ENCODE measurements around the gene ZNF628. TPM values are rescaled to one million over a fixed set of nuclear protein-coding genes. Genes with fewer than 3 reads are reported as not detected.

Gene ZNF628
- total RNA-seq, 4 donors from 2014 or later = 5.1 to 16.6 (median 11.9) TPM

GRCh38 chr19:55481148-55481793 lies 4.9 kb downstream of the ZNF628 start:
- peaks cover 18 to 33% (median 27%) of the 10 kb centered on the region in 4 donors for H3K36me3 ChIP-seq
- no peak overlapping the region for H3K4me3 ChIP-seq
- H3K27ac ChIP-seq (replicated peaks in 1 of 4) = no peak overlapping the region
- no peaks in the 10 kb centered on the region for H3K9me3 ChIP-seq
- no peak for DNase-seq (ENCODE audit: extremely low spot score)
- TF ChIP-seq POLR2A (IDR thresholded peaks at IDR 0.05; ENCODE audit: low read depth) (no peak), POLR2AphosphoS5 (IDR thresholded peaks at IDR 0.05) (no peak), CTCF (IDR thresholded peaks at IDR 0.05) (no peak)
- peaks cover 44 to 54% (median 47%) of the 10 kb centered on the region in 4 donors for H3K4me1 ChIP-seq
- intact Hi-C loops (cut with DNase I) = no loop called here
- no peaks in the 10 kb centered on the region for H3K27me3 ChIP-seq
- 96% methylated on average over 41 of the region's 52 CpGs for WGBS

- H3K36me3 ChIP-seq = peaks cover 18 to 33% (median 27%) of the 10 kb centered on the region in 4 donors
- H3K27me3 ChIP-seq = no peaks in the 10 kb centered on the region
- TF ChIP-seq POLR2A (IDR thresholded peaks at IDR 0.05; ENCODE audit: low read depth) (no peak), POLR2AphosphoS5 (IDR thresholded peaks at IDR 0.05) (no peak), CTCF (IDR thresholded peaks at IDR 0.05) (no peak), EP300 (IDR thresholded peaks at IDR 0.05) (no peak)
- intact Hi-C loops (cut with DNase I) = no loop called here
- H3K9me3 ChIP-seq = no peaks in the 10 kb centered on the region
- peaks cover 49 to 59% (median 52%) of the 10 kb centered on the region in 4 donors for H3K4me1 ChIP-seq
- H3K4me3 ChIP-seq = no peak overlapping the region
- no peak overlapping the region for H3K27ac ChIP-seq (replicated peaks in 1 of 4)
- WGBS = 78% methylated on average over 8 of the region's 40 CpGs
- DNase-seq (ENCODE audit: extremely low spot score) = no peak
Measured at GRCh38 chr19:55481794-55482155, 5.4 kb downstream of the ZNF628 start.

GRCh38 chr19:55482156-55482961 lies 5.9 kb downstream of the ZNF628 start:
- no peak for TF ChIP-seq CTCF (IDR thresholded peaks at IDR 0.05)
- TF ChIP-seq POLR2AphosphoS5 (IDR thresholded peaks at IDR 0.05) = no peak
- TF ChIP-seq EP300 (IDR thresholded peaks at IDR 0.05) = no peak
- DNase-seq (ENCODE audit: extremely low spot score) = no peak
- peaks cover 18 to 33% (median 27%) of the 10 kb centered on the region in 4 donors for H3K36me3 ChIP-seq
- no peak overlapping the region for H3K27ac ChIP-seq (replicated peaks in 1 of 4)
- no peak overlapping the region for H3K4me3 ChIP-seq
- intact Hi-C loops (cut with DNase I) = no loop called here
- no peaks in the 10 kb centered on the region for H3K27me3 ChIP-seq
- 92% methylated on average over 33 of the region's 83 CpGs for WGBS
- no peaks in the 10 kb centered on the region for H3K9me3 ChIP-seq
- H3K4me1 ChIP-seq = peaks cover 52 to 63% (median 55%) of the 10 kb centered on the region in 4 donors

- no peaks in the 10 kb centered on the region for H3K9me3 ChIP-seq
- TF ChIP-seq EP300 (IDR thresholded peaks at IDR 0.05) (no peak), CTCF (IDR thresholded peaks at IDR 0.05) (no peak), POLR2A (IDR thresholded peaks at IDR 0.05; ENCODE audit: low read depth) (no peak), POLR2AphosphoS5 (IDR thresholded peaks at IDR 0.05) (no peak)
- DNase-seq (ENCODE audit: extremely low spot score) = no peak
- peaks cover 18 to 33% (median 27%) of the 10 kb centered on the region in 4 donors for H3K36me3 ChIP-seq
- peaks cover 52 to 63% (median 55%) of the 10 kb centered on the region in 4 donors for H3K4me1 ChIP-seq
- no peaks in the 10 kb centered on the region for H3K27me3 ChIP-seq
- H3K27ac ChIP-seq (replicated peaks in 1 of 4) = no peak overlapping the region
- 95% methylated on average over 36 of the region's 47 CpGs for WGBS
- H3K4me3 ChIP-seq = no peak overlapping the region
- intact Hi-C loops (cut with DNase I) = no loop called here
Measured at GRCh38 chr19:55482967-55483705, 6.7 kb downstream of the ZNF628 start.
